ENCODE data around the gene ZNF473. TPM values are rescaled to one million over a fixed set of nuclear protein-coding genes. Genes with fewer than 3 reads are reported as not detected.
"Not testable (repeated sequence)": the region's sequence is repeated elsewhere in the genome, so short reads cannot be mapped to it uniquely, and the experiment has no call there.

Gene ZNF473
- total RNA-seq, 1 donor from 2014 or later, result 9.7 TPM

GRCh38 chr19:50099696-50100095 lies 73.9 kb downstream of the ZNF473 start:
- H3K79me2 ChIP-seq (ENCODE audit: low read depth); H3K4me3 Mint-ChIP-seq; H3K27me3 ChIP-seq; H3F3A ChIP-seq (ENCODE audit: low read depth); H3K9me3 ChIP-seq (ENCODE audit: low read depth); H3K9ac ChIP-seq; DNase-seq (ENCODE audit: low spot score); H3K4me1 ChIP-seq; H3K4me3 ChIP-seq; H3K4me1 Mint-ChIP-seq; H3K4me2 ChIP-seq; H3K36me3 Mint-ChIP-seq; H3K36me3 ChIP-seq; H3K27ac Mint-ChIP-seq; H3K27me3 Mint-ChIP-seq (ENCODE audit: insufficient read depth, low read depth); H4K20me1 ChIP-seq (ENCODE audit: low read depth); H3K9me3 Mint-ChIP-seq; H3K27ac ChIP-seq; H2AFZ ChIP-seq (replicated peaks): not testable (repeated sequence)

- H3K4me3 Mint-ChIP-seq; H3K36me3 Mint-ChIP-seq; H3K9me3 Mint-ChIP-seq; H4K20me1 ChIP-seq (ENCODE audit: low read depth); H3K9me3 ChIP-seq (ENCODE audit: low read depth); H2AFZ ChIP-seq (replicated peaks); DNase-seq (ENCODE audit: low spot score); H3K4me2 ChIP-seq; H3K4me1 Mint-ChIP-seq; H3K9ac ChIP-seq; H3K36me3 ChIP-seq; H3K27me3 Mint-ChIP-seq (ENCODE audit: insufficient read depth, low read depth); H3K27ac ChIP-seq; H3K27me3 ChIP-seq; H3K27ac Mint-ChIP-seq; H3K4me1 ChIP-seq; H3K79me2 ChIP-seq (ENCODE audit: low read depth); H3F3A ChIP-seq (ENCODE audit: low read depth); H3K4me3 ChIP-seq: not testable (repeated sequence)
These were observed 75.1 kb downstream of the ZNF473 start for GRCh38 chr19:50100946-50101345.

Other genes starting within 250 kb of the ZNF473 start
- gene FUZ, start 212.7 kb upstream of the ZNF473 start, total RNA-seq (ENCODE audit: low replicate concordance), result 24.6 and 37.8 TPM in 2 replicates
- gene MED25, start 207.7 kb upstream of the ZNF473 start, total RNA-seq (ENCODE audit: low replicate concordance), result 44.9 and 54.1 TPM in 2 replicates
- 63.5 and 218 TPM in 2 replicates for gene PTOV1, start 174.8 kb upstream of the ZNF473 start, total RNA-seq (ENCODE audit: low replicate concordance)
- 41.1 and 72.4 TPM in 2 replicates for gene PNKP, start 158.4 kb upstream of the ZNF473 start, total RNA-seq (ENCODE audit: low replicate concordance)
- gene AKT1S1, start 148.7 kb upstream of the ZNF473 start, total RNA-seq (ENCODE audit: low replicate concordance), result 2.3 and 13.6 TPM in 2 replicates
- 10.4 and 15.9 TPM in 2 replicates for gene TBC1D17, start 148.3 kb upstream of the ZNF473 start, total RNA-seq (ENCODE audit: low replicate concordance)
- 0.56 TPM in 1 of 2 replicates, not detected in the other for gene IL4I1, start 129.1 kb upstream of the ZNF473 start, total RNA-seq (ENCODE audit: low replicate concordance)
- 1.6 and 10.6 TPM in 2 replicates for gene ATF5, start 96.8 kb upstream of the ZNF473 start, total RNA-seq (ENCODE audit: low replicate concordance)
- 48.2 and 83.8 TPM in 2 replicates for gene NUP62, start 96.5 kb upstream of the ZNF473 start, total RNA-seq (ENCODE audit: low replicate concordance)
- gene SIGLEC11, start 64.8 kb upstream of the ZNF473 start, total RNA-seq (ENCODE audit: low replicate concordance), result not detected in 2 replicates
- 21.6 and 48.0 TPM in 2 replicates for gene VRK3, start 633 bp upstream of the ZNF473 start, total RNA-seq (ENCODE audit: low replicate concordance)
- gene IZUMO2, start 137.3 kb downstream of the ZNF473 start, total RNA-seq (ENCODE audit: low replicate concordance), result not detected in 2 replicates
- 1.6 and 6.7 TPM in 2 replicates for gene MYH14, start 177.6 kb downstream of the ZNF473 start, total RNA-seq (ENCODE audit: low replicate concordance)